ENCODE results near the gene RABAC1. TPM values are rescaled to one million over a fixed set of nuclear protein-coding genes. Genes with fewer than 3 reads are reported as not detected.

Gene RABAC1
- total RNA-seq, 1 experiment from 2014 or later = 66.3 TPM

DNA sequence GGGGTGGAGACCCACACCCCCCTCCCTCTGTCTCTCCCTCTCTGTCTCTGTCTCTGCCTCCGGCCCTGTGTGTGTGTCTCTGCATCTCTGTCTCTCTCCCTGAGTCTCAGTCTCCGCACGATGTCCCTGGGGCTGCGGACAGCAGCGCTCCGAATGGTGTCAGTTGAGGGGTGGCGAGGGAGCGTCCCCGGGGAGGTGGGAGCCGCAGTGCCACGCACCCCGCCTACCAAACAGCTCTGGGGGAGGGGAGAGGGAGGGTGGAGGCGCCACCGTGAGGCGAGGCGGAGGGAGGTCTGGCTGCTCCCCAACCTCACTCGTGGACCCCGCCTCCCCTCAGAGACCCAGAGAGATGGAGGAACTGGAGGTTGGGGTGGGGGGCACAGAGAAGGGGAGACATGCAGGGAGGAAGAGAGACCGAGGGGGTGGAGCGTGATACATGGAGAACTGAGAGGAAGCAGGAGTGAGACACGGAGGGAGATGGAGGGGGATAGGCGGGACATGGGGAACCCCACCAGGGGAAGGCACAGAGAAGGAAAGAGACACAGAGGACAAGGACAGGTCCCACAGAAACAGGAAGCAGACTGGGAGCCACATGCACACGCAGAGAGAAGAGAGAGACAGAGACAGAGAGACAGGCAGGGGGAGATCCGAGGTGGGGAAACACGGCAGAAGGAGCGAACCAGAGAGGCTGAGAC lies 38.1 kb downstream of the RABAC1 start:
- POLR2A ChIA-PET = no interaction called here
- no peak overlapping the region for H3K27ac ChIP-seq (ENCODE audit: low read depth, low read length)
- RAD21 ChIA-PET (ENCODE audit: low non-redundant PET in 1 of 2, low total read pairs in 2 of 2, uncharacterized antibody in 2 of 2, unreplicated experiment in 2 of 2) = no interaction called here
- ATAC-seq = no peak
- no peak overlapping the region for H2AFZ ChIP-seq (ENCODE audit: low read depth, low read length, poor library complexity, severe bottlenecking)
- no peaks in the 10 kb centered on the region for H4K20me1 ChIP-seq (ENCODE audit: insufficient read depth)
- H3K9ac ChIP-seq (ENCODE audit: low read length) = no peak overlapping the region
- no peaks in the 10 kb centered on the region for H3K9me3 ChIP-seq (ENCODE audit: control insufficient read depth in 1 of 2, insufficient read depth in 1 of 2, low read depth in 1 of 2, low read length in 2 of 2)
- CTCF ChIA-PET = no interaction called here
- no peak overlapping the region for H3K4me2 ChIP-seq (ENCODE audit: low read length)
- no peaks in the 10 kb centered on the region for H3K36me3 ChIP-seq (ENCODE audit: control insufficient read depth in 1 of 2, insufficient read depth in 2 of 2, low read length in 2 of 2)
- H3K9me2 ChIP-seq (ENCODE audit: insufficient read depth) = no peaks in the 10 kb centered on the region
- no TSS peak for BruUV-seq (replicated peaks)
- H3K4me1 ChIP-seq (ENCODE audit: control insufficient read depth in 1 of 2, insufficient read depth in 2 of 2, low read length in 2 of 2) = no peaks in the 10 kb centered on the region
- no peak overlapping the region for H3K4me3 ChIP-seq (replicated peaks in 1 of 2; ENCODE audit: low read depth in 1 of 2, low read length in 2 of 2)
- intact Hi-C loops (cut with micrococcal nuclease) = no loop called here
- H3K79me2 ChIP-seq (ENCODE audit: insufficient read depth, low read length) = no peaks in the 10 kb centered on the region
- H3K27me3 ChIP-seq (ENCODE audit: insufficient read depth, low read length) = no peaks in the 10 kb centered on the region
- TF ChIP-seq, protein P1, sequence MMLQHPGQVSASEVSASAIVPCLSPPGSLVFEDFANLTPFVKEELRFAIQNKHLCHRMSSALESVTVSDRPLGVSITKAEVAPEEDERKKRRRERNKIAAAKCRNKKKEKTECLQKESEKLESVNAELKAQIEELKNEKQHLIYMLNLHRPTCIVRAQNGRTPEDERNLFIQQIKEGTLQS (IDR thresholded peaks at IDR 0.05) = no peak
- TF ChIP-seq ZFX (IDR thresholded peaks at IDR 0.05) = no peak
- no peak for TF ChIP-seq EZH2 (IDR thresholded peaks at IDR 0.05)
- TF ChIP-seq TCF7L2 (IDR thresholded peaks at IDR 0.05; ENCODE audit: borderline replicate concordance, extremely low read depth, insufficient read depth, insufficient read length) = no peak
- TF ChIP-seq EGR1 (IDR thresholded peaks at IDR 0.05; ENCODE audit: low read depth) = no peak
- no peak for TF ChIP-seq POLR2AphosphoS5 (IDR thresholded peaks at IDR 0.05; ENCODE audit: low read depth, low read length)
- DNase-seq (ENCODE audit: low read depth, low spot score) = no peak

DNA sequence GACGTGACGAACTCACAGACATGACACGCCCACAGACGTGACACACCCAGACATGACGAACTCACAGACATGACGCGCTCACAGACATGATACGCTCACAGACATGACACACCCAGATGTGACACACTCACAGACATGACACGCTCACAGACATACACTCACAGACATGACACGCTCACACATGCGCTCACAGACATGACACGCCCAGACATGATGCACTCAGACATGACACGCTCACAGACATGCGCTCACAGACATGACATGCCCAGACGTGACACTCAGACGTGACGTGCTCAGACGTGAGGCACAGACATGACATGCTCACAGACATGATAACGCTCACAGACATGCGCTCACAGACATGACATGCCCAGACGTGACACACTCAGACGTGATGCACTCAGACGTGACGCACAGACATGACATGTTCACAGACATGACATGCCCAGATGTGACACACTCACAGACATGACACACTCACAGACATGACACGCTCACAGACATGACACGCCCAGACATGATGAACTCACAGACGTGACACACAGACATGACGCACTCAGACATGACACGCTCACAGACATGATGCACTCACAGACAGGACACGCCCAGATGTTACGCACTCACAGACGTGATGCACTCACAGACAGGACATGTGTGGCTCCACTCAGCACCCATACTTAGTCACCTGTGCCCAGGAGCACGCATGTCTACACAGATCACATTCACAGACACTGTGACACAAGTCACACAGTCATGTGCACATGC lies 39.0 kb downstream of the RABAC1 start:
- Histone ChIP-seq H4K20me1 (ENCODE audit: insufficient read depth) (no peaks in the 10 kb centered on the region), H3K9me3 (ENCODE audit: control insufficient read depth in 1 of 2, insufficient read depth in 1 of 2, low read depth in 1 of 2, low read length in 2 of 2) (no peaks in the 10 kb centered on the region), H3K4me1 (ENCODE audit: control insufficient read depth in 1 of 2, insufficient read depth in 2 of 2, low read length in 2 of 2) (no peaks in the 10 kb centered on the region), H3K79me2 (ENCODE audit: insufficient read depth, low read length) (no peaks in the 10 kb centered on the region), H3K4me3 (replicated peaks in 1 of 2; ENCODE audit: low read depth in 1 of 2, low read length in 2 of 2) (no peak overlapping the region), H3K9me2 (ENCODE audit: insufficient read depth) (no peaks in the 10 kb centered on the region), H2AFZ (ENCODE audit: low read depth, low read length, poor library complexity, severe bottlenecking) (no peak overlapping the region), H3K27me3 (ENCODE audit: insufficient read depth, low read length) (no peaks in the 10 kb centered on the region), H3K27ac (ENCODE audit: low read depth, low read length) (0 out of 2 replicates have a peak overlapping the region, but pooled peaks have one; percentile 0), H3K9ac (ENCODE audit: low read length) (no peak overlapping the region), H3K4me2 (ENCODE audit: low read length) (no peak overlapping the region), H3K36me3 (ENCODE audit: control insufficient read depth in 1 of 2, insufficient read depth in 2 of 2, low read length in 2 of 2) (no peaks in the 10 kb centered on the region)
- no peak for DNase-seq (ENCODE audit: low read depth, low spot score)
- no peak for TF ChIP-seq EGR1 (IDR thresholded peaks at IDR 0.05; ENCODE audit: low read depth)
- TF ChIP-seq POLR2A (IDR thresholded peaks at IDR 0.05; ENCODE audit: borderline replicate concordance, extremely low read depth, insufficient read depth, insufficient read length) = no peak
- TF ChIP-seq ZNF274 (IDR thresholded peaks at IDR 0.05; ENCODE audit: low read depth, low read length) = no peak
- TF ChIP-seq, protein P2, sequence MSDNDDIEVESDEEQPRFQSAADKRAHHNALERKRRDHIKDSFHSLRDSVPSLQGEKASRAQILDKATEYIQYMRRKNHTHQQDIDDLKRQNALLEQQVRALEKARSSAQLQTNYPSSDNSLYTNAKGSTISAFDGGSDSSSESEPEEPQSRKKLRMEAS (IDR thresholded peaks at IDR 0.05) = no peak
- TF ChIP-seq, protein P3, sequence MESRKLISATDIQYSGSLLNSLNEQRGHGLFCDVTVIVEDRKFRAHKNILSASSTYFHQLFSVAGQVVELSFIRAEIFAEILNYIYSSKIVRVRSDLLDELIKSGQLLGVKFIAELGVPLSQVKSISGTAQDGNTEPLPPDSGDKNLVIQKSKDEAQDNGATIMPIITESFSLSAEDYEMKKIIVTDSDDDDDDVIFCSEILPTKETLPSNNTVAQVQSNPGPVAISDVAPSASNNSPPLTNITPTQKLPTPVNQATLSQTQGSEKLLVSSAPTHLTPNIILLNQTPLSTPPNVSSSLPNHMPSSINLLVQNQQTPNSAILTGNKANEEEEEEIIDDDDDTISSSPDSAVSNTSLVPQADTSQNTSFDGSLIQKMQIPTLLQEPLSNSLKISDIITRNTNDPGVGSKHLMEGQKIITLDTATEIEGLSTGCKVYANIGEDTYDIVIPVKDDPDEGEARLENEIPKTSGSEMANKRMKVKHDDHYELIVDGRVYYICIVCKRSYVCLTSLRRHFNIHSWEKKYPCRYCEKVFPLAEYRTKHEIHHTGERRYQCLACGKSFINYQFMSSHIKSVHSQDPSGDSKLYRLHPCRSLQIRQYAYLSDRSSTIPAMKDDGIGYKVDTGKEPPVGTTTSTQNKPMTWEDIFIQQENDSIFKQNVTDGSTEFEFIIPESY (IDR thresholded peaks at IDR 0.05; ENCODE audit: extremely low read depth, insufficient replicate concordance, low read length) = no peak
- TF ChIP-seq CEBPB (IDR thresholded peaks at IDR 0.05; ENCODE audit: low read depth) = no peak
- TF ChIP-seq SRF (IDR thresholded peaks at IDR 0.05; ENCODE audit: low read depth) = no peak
- TF ChIP-seq POLR2AphosphoS5 (IDR thresholded peaks at IDR 0.05; ENCODE audit: low read depth, low read length) = no peak
- TF ChIP-seq SP1 (IDR thresholded peaks at IDR 0.05; ENCODE audit: low read depth) = no peak
- TF ChIP-seq JUND (IDR thresholded peaks at IDR 0.05) = no peak
- no peak for TF ChIP-seq TCF7L2 (IDR thresholded peaks at IDR 0.05; ENCODE audit: borderline replicate concordance, extremely low read depth, insufficient read depth, insufficient read length)
- TF ChIP-seq ELF1 (IDR thresholded peaks at IDR 0.05; ENCODE audit: borderline replicate concordance, low read depth) = no peak
- TF ChIP-seq RAD21 (IDR thresholded peaks at IDR 0.05; ENCODE audit: low read depth) = no peak
- TF ChIP-seq EZH2 (IDR thresholded peaks at IDR 0.05) = no peak
- intact Hi-C loops (cut with micrococcal nuclease) = no loop called here
- no peak for ATAC-seq
- RAD21 ChIA-PET (ENCODE audit: low non-redundant PET in 1 of 2, low total read pairs in 2 of 2, uncharacterized antibody in 2 of 2, unreplicated experiment in 2 of 2) = no interaction called here
- CTCF ChIA-PET = no interaction called here
- POLR2A ChIA-PET = no interaction called here
- no TSS peak for BruUV-seq (replicated peaks)

Data from HCT116 (cell line).